Fibroblast of the aortic adventitia (primary cell): ENCODE results near the gene DNAJC5G. TPM values are rescaled to one million over a fixed set of nuclear protein-coding genes. Genes with fewer than 3 reads are reported as not detected.

Experiments
- DNase-seq: peaks from one replicate; pipeline ENCODE4 v3.0.0-alpha.2; 2010; ENCODE audit warnings: low read depth
- H3K4me3 ChIP-seq: 2 replicates; pipeline ENCODE4 v1.5.1; 2011; ENCODE audit warnings: low read depth, mild to moderate bottlenecking, control low read depth, low read length, moderate library complexity
- CTCF ChIP-seq: IDR thresholded peaks from 2 replicates; pipeline ENCODE4 v1.5.1; 2011; ENCODE audit warnings: mild to moderate bottlenecking, low read length, control low read depth, inconsistent platforms; ENCODE audit not compliant: insufficient read depth
- total RNA-seq: library from RNA; depleted of rRNA; stranded (reverse); fragments of >200 nt; gene quantifications from 2 replicates; pipeline ENCODE4 v1.2.3, GENCODE V29; 2012; ENCODE audit warnings: low replicate concordance

The DNAJC5G gene
- total RNA-seq, 1 donor, result not detected

- no peak for TF ChIP-seq CTCF
- no peak for DNase-seq
- no peak overlapping the region for H3K4me3 ChIP-seq
These were observed 31.7 kb upstream of the DNAJC5G start for GRCh38 chr2:27243391-27244130.

GRCh38 chr2:27245116-27245515 is 30.1 kb upstream of the DNAJC5G start:
- TF ChIP-seq CTCF, result no peak
- no peak overlapping the region for H3K4me3 ChIP-seq
- no peak for DNase-seq

GRCh38 chr2:27245626-27246025 is 29.6 kb upstream of the DNAJC5G start:
- TF ChIP-seq CTCF, result no peak
- no peak overlapping the region for H3K4me3 ChIP-seq
- DNase-seq, result no peak

GRCh38 chr2:27247893-27248292 is 27.3 kb upstream of the DNAJC5G start:
- no peak overlapping the region for H3K4me3 ChIP-seq
- TF ChIP-seq CTCF, result no peak
- no peak for DNase-seq

GRCh38 chr2:27249159-27249890 is 25.9 kb upstream of the DNAJC5G start:
- H3K4me3 ChIP-seq, result no peak overlapping the region
- no peak for TF ChIP-seq CTCF
- peak; percentile 40 for DNase-seq

GRCh38 chr2:27249891-27250651 is 25.2 kb upstream of the DNAJC5G start:
- peak; percentile 27 for DNase-seq
- no peak overlapping the region for H3K4me3 ChIP-seq
- TF ChIP-seq CTCF, result peak; percentile 69
